ENCODE results near the gene RELT. TPM values are rescaled to one million over a fixed set of nuclear protein-coding genes. Genes with fewer than 3 reads are reported as not detected.

The RELT gene
- total RNA-seq, 1 donor from 2014 or later = 1.6 TPM

- H3K27me3 ChIP-seq (ENCODE audit: control insufficient read depth in 3 of 3, insufficient read depth in 3 of 3, low read length in 3 of 3) = no peaks in the 10 kb centered on the region
- H3K4me1 ChIP-seq (ENCODE audit: control insufficient read depth in 3 of 3, insufficient read depth in 3 of 3, low read length in 3 of 3) = peaks cover 16 to 30% (median 29%) of the 10 kb centered on the region in 3 donors
- no peak overlapping the region for H3K27ac ChIP-seq (ENCODE audit: low read depth, low read length)
- no peaks in the 10 kb centered on the region for H3K9me3 ChIP-seq (ENCODE audit: control insufficient read depth in 3 of 3, low read length in 3 of 3)
- H3K4me3 ChIP-seq (ENCODE audit: low read length in 3 of 3) = no peak overlapping the region
- no peak overlapping the region for H3K9ac ChIP-seq (ENCODE audit: low read depth in 1 of 3, low read length in 3 of 3)
- H3K36me3 ChIP-seq (ENCODE audit: control insufficient read depth in 3 of 3, insufficient read depth in 3 of 3, low read length in 3 of 3) = peaks cover 2 to 16% (median 10%) of the 10 kb centered on the region in 3 donors
Measured at GRCh38 chr11:73401217-73401923, 25.2 kb downstream of the RELT start.

- Histone ChIP-seq H3K36me3 (ENCODE audit: control insufficient read depth in 3 of 3, insufficient read depth in 3 of 3, low read length in 3 of 3) (peaks cover 5 to 17% (median 10%) of the 10 kb centered on the region in 3 donors), H3K9me3 (ENCODE audit: control insufficient read depth in 3 of 3, low read length in 3 of 3) (no peaks in the 10 kb centered on the region), H3K27ac (ENCODE audit: low read depth, low read length) (no peak overlapping the region), H3K27me3 (ENCODE audit: control insufficient read depth in 3 of 3, insufficient read depth in 3 of 3, low read length in 3 of 3) (no peaks in the 10 kb centered on the region), H3K9ac (ENCODE audit: low read depth in 1 of 3, low read length in 3 of 3) (no peak overlapping the region), H3K4me3 (ENCODE audit: low read length in 3 of 3) (no peak overlapping the region), H3K4me1 (ENCODE audit: control insufficient read depth in 3 of 3, insufficient read depth in 3 of 3, low read length in 3 of 3) (peaks cover 13 to 22% (median 21%) of the 10 kb centered on the region in 3 donors)
Measured at GRCh38 chr11:73401924-73402833, 26.0 kb downstream of the RELT start.

GRCh38 chr11:73402834-73403185, 26.6 kb downstream of the RELT start:
- Histone ChIP-seq H3K4me1 (ENCODE audit: control insufficient read depth in 3 of 3, insufficient read depth in 3 of 3, low read length in 3 of 3) (peaks cover 12 to 20% (median 17%) of the 10 kb centered on the region in 3 donors), H3K36me3 (ENCODE audit: control insufficient read depth in 3 of 3, insufficient read depth in 3 of 3, low read length in 3 of 3) (peaks cover 9 to 18% (median 14%) of the 10 kb centered on the region in 3 donors), H3K9me3 (ENCODE audit: control insufficient read depth in 3 of 3, low read length in 3 of 3) (no peaks in the 10 kb centered on the region), H3K9ac (ENCODE audit: low read depth in 1 of 3, low read length in 3 of 3) (no peak overlapping the region), H3K27ac (ENCODE audit: low read depth, low read length) (no peak overlapping the region), H3K27me3 (ENCODE audit: control insufficient read depth in 3 of 3, insufficient read depth in 3 of 3, low read length in 3 of 3) (no peaks in the 10 kb centered on the region), H3K4me3 (ENCODE audit: low read length in 3 of 3) (no peak overlapping the region)

GRCh38 chr11:73403541-73403940, 27.3 kb downstream of the RELT start:
- Histone ChIP-seq H3K36me3 (ENCODE audit: control insufficient read depth in 3 of 3, insufficient read depth in 3 of 3, low read length in 3 of 3) (peaks cover 9 to 22% (median 14%) of the 10 kb centered on the region in 3 donors), H3K4me3 (ENCODE audit: low read length in 3 of 3) (no peak overlapping the region), H3K4me1 (ENCODE audit: control insufficient read depth in 3 of 3, insufficient read depth in 3 of 3, low read length in 3 of 3) (peaks cover 10 to 17% (median 10%) of the 10 kb centered on the region in 3 donors), H3K27me3 (ENCODE audit: control insufficient read depth in 3 of 3, insufficient read depth in 3 of 3, low read length in 3 of 3) (no peaks in the 10 kb centered on the region), H3K27ac (ENCODE audit: low read depth, low read length) (peak overlapping the region; percentile 47), H3K9me3 (ENCODE audit: control insufficient read depth in 3 of 3, low read length in 3 of 3) (no peaks in the 10 kb centered on the region), H3K9ac (ENCODE audit: low read depth in 1 of 3, low read length in 3 of 3) (no peak overlapping the region)

- H3K27me3 ChIP-seq (ENCODE audit: control insufficient read depth in 3 of 3, insufficient read depth in 3 of 3, low read length in 3 of 3) = no peaks in the 10 kb centered on the region
- H3K27ac ChIP-seq (ENCODE audit: low read depth, low read length) = peak overlapping the region; percentile 47
- no peak overlapping the region for H3K9ac ChIP-seq (ENCODE audit: low read depth in 1 of 3, low read length in 3 of 3)
- peaks cover 5 to 12% (median 5%) of the 10 kb centered on the region in 3 donors for H3K4me1 ChIP-seq (ENCODE audit: control insufficient read depth in 3 of 3, insufficient read depth in 3 of 3, low read length in 3 of 3)
- H3K9me3 ChIP-seq (ENCODE audit: control insufficient read depth in 3 of 3, low read length in 3 of 3) = no peaks in the 10 kb centered on the region
- no peak overlapping the region for H3K4me3 ChIP-seq (ENCODE audit: low read length in 3 of 3)
- H3K36me3 ChIP-seq (ENCODE audit: control insufficient read depth in 3 of 3, insufficient read depth in 3 of 3, low read length in 3 of 3) = peaks cover 11 to 25% (median 18%) of the 10 kb centered on the region in 3 donors
Measured at GRCh38 chr11:73404048-73404447, 27.8 kb downstream of the RELT start.

- Histone ChIP-seq H3K9me3 (ENCODE audit: control insufficient read depth in 3 of 3, low read length in 3 of 3) (no peaks in the 10 kb centered on the region), H3K27me3 (ENCODE audit: control insufficient read depth in 3 of 3, insufficient read depth in 3 of 3, low read length in 3 of 3) (no peaks in the 10 kb centered on the region), H3K36me3 (ENCODE audit: control insufficient read depth in 3 of 3, insufficient read depth in 3 of 3, low read length in 3 of 3) (peaks cover 17 to 31% (median 24%) of the 10 kb centered on the region in 3 donors), H3K4me1 (ENCODE audit: control insufficient read depth in 3 of 3, insufficient read depth in 3 of 3, low read length in 3 of 3) (peaks cover 0 to 10% (median 4%) of the 10 kb centered on the region in 3 donors), H3K4me3 (ENCODE audit: low read length in 3 of 3) (no peak overlapping the region), H3K27ac (ENCODE audit: low read depth, low read length) (no peak overlapping the region), H3K9ac (ENCODE audit: low read depth in 1 of 3, low read length in 3 of 3) (no peak overlapping the region)
Measured at GRCh38 chr11:73404506-73405145, 28.4 kb downstream of the RELT start.

- H3K27ac ChIP-seq (ENCODE audit: low read depth, low read length) = no peak overlapping the region
Measured at GRCh38 chr11:73405146-73405510, 28.9 kb downstream of the RELT start.

GRCh38 chr11:73406131-73406530, 29.9 kb downstream of the RELT start:
- peaks cover 19 to 36% (median 24%) of the 10 kb centered on the region in 3 donors for H3K36me3 ChIP-seq (ENCODE audit: control insufficient read depth in 3 of 3, insufficient read depth in 3 of 3, low read length in 3 of 3)

More at GRCh38 chr11:73405146-73405510, 28.9 kb downstream of the RELT start:
- no peaks in the 10 kb centered on the region for H3K27me3 ChIP-seq (ENCODE audit: control insufficient read depth in 3 of 3, insufficient read depth in 3 of 3, low read length in 3 of 3)
- H3K4me3 ChIP-seq (ENCODE audit: low read length in 3 of 3) = no peak overlapping the region
- H3K9me3 ChIP-seq (ENCODE audit: control insufficient read depth in 3 of 3, low read length in 3 of 3) = no peaks in the 10 kb centered on the region
- peaks cover 17 to 31% (median 24%) of the 10 kb centered on the region in 3 donors for H3K36me3 ChIP-seq (ENCODE audit: control insufficient read depth in 3 of 3, insufficient read depth in 3 of 3, low read length in 3 of 3)
- peaks cover 0 to 10% (median 4%) of the 10 kb centered on the region in 3 donors for H3K4me1 ChIP-seq (ENCODE audit: control insufficient read depth in 3 of 3, insufficient read depth in 3 of 3, low read length in 3 of 3)
- H3K9ac ChIP-seq (ENCODE audit: low read depth in 1 of 3, low read length in 3 of 3) = no peak overlapping the region

GRCh38 chr11:73406619-73407018, 30.4 kb downstream of the RELT start:
- Histone ChIP-seq H3K27me3 (ENCODE audit: control insufficient read depth in 3 of 3, insufficient read depth in 3 of 3, low read length in 3 of 3) (no peaks in the 10 kb centered on the region), H3K4me3 (ENCODE audit: low read length in 3 of 3) (no peak overlapping the region), H3K9ac (ENCODE audit: low read depth in 1 of 3, low read length in 3 of 3) (no peak overlapping the region), H3K27ac (ENCODE audit: low read depth, low read length) (no peak overlapping the region), H3K4me1 (ENCODE audit: control insufficient read depth in 3 of 3, insufficient read depth in 3 of 3, low read length in 3 of 3) (peaks cover 0 to 10% (median 4%) of the 10 kb centered on the region in 3 donors), H3K36me3 (ENCODE audit: control insufficient read depth in 3 of 3, insufficient read depth in 3 of 3, low read length in 3 of 3) (peaks cover 19 to 37% (median 24%) of the 10 kb centered on the region in 3 donors), H3K9me3 (ENCODE audit: control insufficient read depth in 3 of 3, low read length in 3 of 3) (no peaks in the 10 kb centered on the region)

More at GRCh38 chr11:73406131-73406530, 29.9 kb downstream of the RELT start:
- Histone ChIP-seq H3K27me3 (ENCODE audit: control insufficient read depth in 3 of 3, insufficient read depth in 3 of 3, low read length in 3 of 3) (no peaks in the 10 kb centered on the region), H3K27ac (ENCODE audit: low read depth, low read length) (no peak overlapping the region), H3K4me1 (ENCODE audit: control insufficient read depth in 3 of 3, insufficient read depth in 3 of 3, low read length in 3 of 3) (peaks cover 0 to 10% (median 4%) of the 10 kb centered on the region in 3 donors), H3K4me3 (ENCODE audit: low read length in 3 of 3) (no peak overlapping the region), H3K9me3 (ENCODE audit: control insufficient read depth in 3 of 3, low read length in 3 of 3) (no peaks in the 10 kb centered on the region), H3K9ac (ENCODE audit: low read depth in 1 of 3, low read length in 3 of 3) (no peak overlapping the region)
